Measurements from ENCODE around the gene ATOH8.
"Not testable (repeated sequence)": the region's sequence is repeated elsewhere in the genome, so short reads cannot be mapped to it uniquely, and the experiment has no call there.

ATOH8 gene, protein sequence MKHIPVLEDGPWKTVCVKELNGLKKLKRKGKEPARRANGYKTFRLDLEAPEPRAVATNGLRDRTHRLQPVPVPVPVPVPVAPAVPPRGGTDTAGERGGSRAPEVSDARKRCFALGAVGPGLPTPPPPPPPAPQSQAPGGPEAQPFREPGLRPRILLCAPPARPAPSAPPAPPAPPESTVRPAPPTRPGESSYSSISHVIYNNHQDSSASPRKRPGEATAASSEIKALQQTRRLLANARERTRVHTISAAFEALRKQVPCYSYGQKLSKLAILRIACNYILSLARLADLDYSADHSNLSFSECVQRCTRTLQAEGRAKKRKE
- 0.05 to 4.6 (median 0.56) reads per million in 17 experiments for total RNA-seq

GRCh38 chr2:85753525-85754312, at the start of gene ATOH8:
ATOH8 (plus strand) TSS chr2:85753991; CDS start chr2:85754190, 199 bp downstream.
- DNase-seq = peak; percentile 62 to 87 (median 73)

DNA sequence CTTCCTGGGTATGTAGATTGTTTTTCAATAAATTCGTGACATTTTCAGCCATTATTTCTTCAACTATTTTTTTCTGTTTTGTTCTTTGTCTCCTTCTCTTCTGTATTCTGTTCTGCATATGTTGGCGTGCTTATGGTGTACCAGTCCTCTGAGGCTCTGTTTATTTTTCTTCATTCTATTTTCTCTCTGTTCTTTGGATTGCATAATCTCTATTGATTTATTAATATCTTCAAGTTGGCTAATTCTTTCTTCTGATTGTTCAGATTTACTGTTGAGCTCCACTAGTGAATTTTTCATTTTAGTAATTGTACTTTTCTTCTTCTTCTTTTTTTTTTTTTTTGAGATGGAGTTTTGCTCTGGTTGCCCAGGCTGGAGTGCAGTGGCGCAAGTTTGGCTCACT, 49.8 kb upstream of the ATOH8 start:
- no peak for DNase-seq

DNA sequence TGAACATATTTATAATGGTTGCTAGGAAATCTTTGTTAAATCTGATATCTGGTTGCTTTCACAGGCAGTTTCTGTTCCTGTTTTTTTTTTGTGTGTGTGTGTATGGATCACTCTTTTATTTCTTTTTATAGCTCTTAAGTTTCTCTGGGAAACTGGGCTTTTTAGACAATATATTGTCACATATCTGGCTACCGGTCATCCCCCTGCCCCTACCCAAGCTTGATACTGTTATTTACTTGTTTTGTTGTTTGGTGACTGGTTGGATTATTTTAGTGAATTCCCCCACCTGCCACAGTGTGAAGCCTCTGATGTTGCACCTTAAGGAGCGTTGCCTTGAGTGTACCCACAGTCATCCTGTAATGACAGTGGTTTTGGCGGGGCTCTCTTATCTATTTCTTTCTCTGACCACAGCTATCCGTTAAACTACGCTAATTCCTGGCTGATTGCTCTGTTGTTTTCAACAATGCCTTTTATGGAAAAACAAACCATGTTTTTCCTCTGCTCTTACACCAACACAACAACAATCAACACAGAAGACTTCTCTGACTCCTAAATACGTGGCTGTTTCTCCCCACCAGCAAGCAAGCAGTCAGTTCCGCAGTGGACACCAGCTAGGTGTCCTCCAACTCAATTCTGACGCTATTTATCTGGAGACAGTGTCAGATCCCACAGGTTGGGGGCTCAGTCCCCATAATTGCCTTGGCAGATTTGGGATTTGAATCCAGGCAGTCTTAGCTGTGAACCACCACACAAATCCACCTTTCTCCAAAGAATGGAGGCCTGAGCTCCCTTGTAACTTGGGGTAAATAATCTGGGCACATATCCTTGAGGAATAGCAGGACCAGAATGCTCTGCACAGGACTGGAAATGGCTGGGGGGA, 48.8 kb upstream of the ATOH8 start:
- DNase-seq = peak; percentile 44 to 90 (median 66)

GRCh38 chr2:85705680-85706039, 48.1 kb upstream of the ATOH8 start:
- peak; percentile 79 to 95 (median 87) for DNase-seq

DNA sequence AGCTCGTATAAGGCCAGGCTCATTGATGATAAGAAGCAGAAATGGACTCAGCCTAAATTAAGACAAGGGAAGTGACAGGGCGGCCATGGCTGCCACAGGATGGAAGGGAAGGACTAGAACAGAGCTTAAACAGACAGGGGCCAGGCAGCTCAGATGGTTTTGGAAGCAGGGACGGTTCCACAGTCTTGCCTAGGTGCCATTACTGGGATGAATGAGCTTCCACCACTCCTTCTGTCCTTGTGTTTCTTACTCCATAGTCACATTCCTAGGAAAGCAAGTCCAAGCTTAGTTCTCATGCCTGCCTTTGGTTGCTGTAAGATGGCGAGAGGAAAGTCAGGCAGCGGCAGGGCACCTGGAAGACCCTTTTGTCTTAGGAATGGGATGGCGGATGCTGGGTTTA, 47.7 kb upstream of the ATOH8 start:
- DNase-seq = peak in 3 of 4 experiments; percentile 37 to 43 (median 38)

DNA sequence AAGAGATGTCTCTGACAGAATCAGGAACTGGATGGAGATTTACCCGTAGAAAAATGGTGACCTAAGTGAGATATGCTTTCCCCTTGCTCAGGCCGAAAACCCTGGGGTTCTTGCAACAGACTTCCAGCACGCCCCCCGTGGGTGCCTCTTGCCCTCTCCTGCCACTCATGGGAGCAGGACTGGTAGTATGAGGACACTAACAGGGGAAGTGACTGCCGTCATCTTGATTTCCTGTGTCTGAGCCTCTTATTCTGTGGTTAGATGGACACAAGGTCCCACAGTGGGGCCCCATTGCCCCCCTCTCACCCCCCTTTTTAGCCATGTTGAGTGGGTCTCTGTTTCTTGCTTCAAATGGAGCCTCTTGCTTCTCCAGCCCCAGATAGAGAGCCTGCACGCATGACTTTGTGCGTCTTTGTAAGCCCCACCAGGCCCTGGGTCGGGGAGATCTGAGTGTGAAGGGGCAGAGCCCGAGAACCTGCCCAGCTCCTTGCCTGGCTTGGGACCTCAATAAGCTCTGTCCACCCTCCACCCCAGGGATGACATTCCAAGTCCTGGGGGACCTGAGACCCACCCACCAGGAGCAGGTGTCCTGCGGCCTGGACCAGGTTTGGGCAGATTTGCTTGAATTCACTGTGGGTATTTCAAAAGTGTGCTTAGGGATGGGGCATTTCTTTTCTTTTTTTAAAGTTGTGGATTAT, 47.0 kb upstream of the ATOH8 start:
- DNase-seq = peak; percentile 93 to 98 (median 94)

DNA sequence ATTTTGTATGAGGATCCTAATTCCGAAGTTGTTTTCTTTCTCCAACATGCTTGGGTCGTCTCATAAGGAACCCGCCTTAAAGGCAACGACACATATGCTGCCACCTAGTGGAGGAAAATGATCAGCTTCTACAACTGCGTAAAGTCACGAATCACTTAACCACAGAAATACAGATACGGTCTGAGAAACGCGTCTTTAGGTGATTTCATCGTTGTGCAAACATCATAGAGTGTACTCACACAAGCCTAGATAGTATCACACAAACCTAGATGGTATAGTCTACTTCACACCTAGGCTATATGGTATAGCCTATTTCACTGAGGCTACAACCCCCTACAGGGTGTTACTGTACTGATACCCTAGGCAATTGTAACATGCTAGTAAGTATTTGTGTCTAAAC, 46.5 kb upstream of the ATOH8 start:
- DNase-seq = peak; percentile 94 to 96 (median 94)

- DNase-seq = no peak
Observed at GRCh38 chr2:85708641-85709040, 45.1 kb upstream of the ATOH8 start.

GRCh38 chr2:85709401-85709811, 44.4 kb upstream of the ATOH8 start:
- peak; percentile 44 to 76 (median 63) for DNase-seq

- peak in 2 of 4 experiments; percentile 33 to 41 for DNase-seq
Observed at GRCh38 chr2:85710687-85711577, 42.9 kb upstream of the ATOH8 start.

- peak in 1 of 4 experiments; percentile 45 for DNase-seq
Observed at GRCh38 chr2:85711578-85712060, 42.2 kb upstream of the ATOH8 start.

DNA sequence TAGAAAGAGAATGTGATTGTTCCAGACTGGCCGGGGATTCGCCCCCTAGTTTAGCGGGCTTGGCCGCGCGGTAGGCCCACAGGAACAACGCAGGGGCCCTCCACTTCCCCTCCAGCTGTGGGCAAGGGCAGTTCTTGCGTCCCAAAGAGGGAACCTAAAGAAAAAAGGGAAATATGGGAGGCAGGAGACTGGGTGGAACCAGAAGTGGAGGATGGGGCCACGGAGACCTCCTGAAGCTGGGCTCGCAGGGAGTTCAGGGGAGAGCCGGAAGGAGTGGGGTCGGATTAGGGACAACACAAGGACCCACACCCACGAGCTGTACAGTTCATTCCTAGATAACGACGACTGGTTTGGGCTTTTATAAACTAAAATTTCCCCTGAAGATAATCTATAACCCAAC, 41.5 kb upstream of the ATOH8 start:
- peak; percentile 81 to 93 (median 90) for DNase-seq

GRCh38 chr2:85712849-85713612, 40.8 kb upstream of the ATOH8 start:
- DNase-seq = peak; percentile 59 to 84 (median 78)

DNA sequence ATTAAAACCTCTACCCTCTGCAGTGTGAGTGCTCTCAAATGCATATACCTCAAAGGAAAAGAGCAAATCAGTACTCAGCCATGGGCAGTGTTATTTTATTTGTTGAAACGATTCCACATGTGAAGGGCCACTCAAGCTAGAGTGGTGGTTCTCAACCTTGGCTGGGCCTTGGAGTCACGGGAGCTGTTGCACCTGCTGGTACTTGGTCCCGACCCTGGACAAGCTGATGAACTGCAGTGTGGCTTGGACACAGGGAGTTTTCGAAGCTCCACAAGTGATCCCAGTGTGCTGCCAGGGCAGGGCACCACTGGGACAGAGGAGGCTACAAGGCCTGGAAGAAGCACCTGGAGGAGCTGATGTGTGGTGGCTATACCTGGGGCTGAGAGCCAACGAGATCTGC, 40.0 kb upstream of the ATOH8 start:
- no peak for DNase-seq

DNA sequence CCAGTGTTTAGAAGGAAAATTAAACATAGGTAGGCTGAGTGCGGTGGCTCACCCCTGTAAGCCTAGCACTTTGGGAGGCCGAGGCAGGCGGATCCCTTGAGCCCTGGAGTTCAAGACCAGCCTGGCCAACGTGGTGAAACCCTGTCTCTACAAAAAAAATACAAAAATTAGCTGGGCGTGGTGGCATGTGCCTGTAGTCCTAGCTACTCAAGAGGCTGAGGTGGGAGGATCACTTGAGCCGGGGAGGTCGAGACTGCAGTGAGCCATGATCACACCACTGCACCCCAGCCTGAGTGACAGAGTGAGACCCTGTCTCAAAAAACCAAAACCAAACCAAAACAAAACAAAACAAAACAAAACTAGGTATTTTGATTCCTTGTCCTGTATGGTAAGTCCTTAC, 39.4 kb upstream of the ATOH8 start:
- DNase-seq = not testable (repeated sequence)

DNA sequence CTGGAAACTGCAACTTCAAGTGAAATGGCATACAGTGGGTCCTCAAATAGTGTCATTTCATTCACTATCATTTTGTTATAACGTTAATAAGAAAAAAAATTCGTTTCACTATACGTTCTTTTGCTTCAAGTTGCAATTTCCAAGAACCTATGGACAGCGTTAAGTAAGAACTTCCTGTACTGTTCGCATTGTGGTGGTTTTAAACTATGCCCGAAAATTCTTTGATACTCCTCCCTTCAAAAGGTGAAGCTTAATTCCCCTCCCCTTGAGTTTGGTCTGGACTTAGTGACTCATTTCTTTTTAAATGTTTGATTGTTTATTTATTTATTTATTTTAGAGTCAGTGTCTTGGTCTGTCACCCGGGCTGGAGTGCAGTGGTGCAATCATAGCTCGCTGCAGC, 39.0 kb upstream of the ATOH8 start:
- no peak for DNase-seq

DNA sequence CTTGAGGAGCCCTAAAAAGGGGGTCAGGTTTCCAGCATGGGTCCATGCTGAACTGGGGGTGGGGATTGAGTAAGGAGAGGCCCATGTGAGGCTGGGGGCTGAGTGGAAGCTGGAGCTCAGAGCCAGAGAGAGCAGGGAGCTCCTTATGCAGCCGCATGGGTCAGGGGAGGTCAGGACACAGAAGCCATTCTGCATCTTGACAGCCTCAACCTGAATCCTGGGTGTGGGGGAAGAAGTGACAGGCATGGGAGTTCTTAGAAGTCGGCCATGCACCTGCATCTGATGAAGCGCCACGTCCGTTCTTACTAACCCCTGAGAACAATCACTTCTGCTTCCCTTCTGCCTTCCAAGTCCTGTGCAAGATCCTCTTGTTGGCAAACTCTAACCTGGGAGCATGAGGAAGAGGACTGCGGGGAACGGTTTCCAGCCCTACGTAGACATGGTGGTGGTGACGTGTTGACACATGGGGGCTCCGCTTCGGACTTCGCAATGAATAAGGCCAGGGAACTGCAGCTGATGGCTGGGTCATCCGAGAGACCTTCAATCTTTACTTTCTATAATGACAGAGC, 37.4 kb upstream of the ATOH8 start:
- DNase-seq = peak; percentile 52 to 77 (median 62)

GRCh38 chr2:85717308-85718008, 36.3 kb upstream of the ATOH8 start:
- no peak for DNase-seq

DNA sequence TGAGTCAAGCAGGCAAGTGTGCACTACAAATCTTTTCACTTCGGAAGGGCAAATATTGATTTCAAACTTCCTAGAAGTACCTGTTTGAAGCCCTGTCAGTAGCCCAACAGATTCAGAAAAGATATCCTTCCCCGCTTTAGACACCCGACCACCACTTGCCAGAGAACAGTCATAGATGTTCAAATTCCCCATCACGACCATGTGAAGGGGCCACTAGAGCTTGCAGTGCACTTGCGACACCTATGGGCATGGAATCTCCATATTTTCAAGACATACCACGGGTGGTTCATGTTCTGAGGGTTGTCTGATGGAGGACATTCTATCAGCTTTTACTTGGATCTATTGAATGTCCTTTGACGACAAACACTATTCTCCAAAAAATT, 35.8 kb upstream of the ATOH8 start:
- DNase-seq = peak in 3 of 4 experiments; percentile 40 to 51 (median 42)

All from suppressor macrophage (primary cell).